Activated CD8-positive, alpha-beta T cell treated with anti-CD3 and anti-CD28 coated beads for 36 hours (primary cell): Measurements from ENCODE around the gene GAS6. TPM values are rescaled to one million over a fixed set of nuclear protein-coding genes. Genes with fewer than 3 reads are reported as not detected.
A peak's percentile ranks its signal among the peaks of the same experiment; 100 is the strongest.

Experiments used
- ATAC-seq: fragments of 200-7000 bp; cut with Tn5 transposase; one replicate; pipeline ENCODE4 v1.10.0; 2021; ENCODE audit warnings: mild to moderate bottlenecking, moderate library complexity
- CTCF ChIA-PET: fragments of 350-600 bp; sonication (Branson Sonifier 250); formaldehyde crosslinking; loops from one replicate; lab custom pipeline; 2021; ENCODE audit warnings: antibody characterized with exemption; lab: Charles Lee
- POLR2A ChIA-PET: fragments of 350-600 bp; sonication (Branson Sonifier 250); formaldehyde crosslinking; loops from one replicate; lab custom pipeline; 2021; ENCODE audit warnings: antibody characterized with exemption; lab: Charles Lee
- DNase-seq: peaks from one replicate; pipeline ENCODE4 v3.0.0-alpha.2; 2020
- H3K27ac Mint-ChIP-seq: one replicate; pipeline ENCODE4 v1.8.0; 2021; ENCODE audit warnings: mild to moderate bottlenecking, mixed read lengths
- H3K27me3 Mint-ChIP-seq: one replicate; pipeline ENCODE4 v1.8.0; 2021; ENCODE audit warnings: mixed read lengths
- H3K36me3 Mint-ChIP-seq: one replicate; pipeline ENCODE4 v1.8.0; 2021; ENCODE audit warnings: low read depth, mixed read lengths
- H3K4me1 Mint-ChIP-seq: one replicate; pipeline ENCODE4 v1.8.0; 2021; ENCODE audit warnings: low read depth, mixed read lengths
- H3K4me3 Mint-ChIP-seq: one replicate; pipeline ENCODE4 v1.8.0; 2021; ENCODE audit warnings: mild to moderate bottlenecking, moderate library complexity, mixed read lengths
- H3K9me3 Mint-ChIP-seq: one replicate; pipeline ENCODE4 v1.8.0; 2021; ENCODE audit warnings: mixed read lengths
- CTCF ChIP-seq: fragments of 200-600 bp; IDR thresholded peaks from one replicate; pipeline ENCODE4 v1.8.0; 2022; ENCODE audit warnings: antibody characterized with exemption, mild to moderate bottlenecking
- intact Hi-C: fragments of 100-400 bp; cut with micrococcal nuclease; formaldehyde crosslinking; loops from one replicate; pipeline ENCODE4 v1.10.0; 2022
- total RNA-seq, 2 experiments: library from RNA; stranded (reverse); gene quantifications; one replicate each; pipeline ENCODE4 v1.2.3, GENCODE V29; 2021

GAS6 gene
- total RNA-seq, 2 experiments from 2014 or later = 0.23 to 0.25 TPM

- Mint-ChIP-seq H3K9me3 (peaks cover 5% of the 10 kb centered on the region), H3K27ac (no peak overlapping the region), H3K4me1 (peaks cover 7% of the 10 kb centered on the region), H3K27me3 (peaks cover 40% of the 10 kb centered on the region), H3K36me3 (no peaks in the 10 kb centered on the region), H3K4me3 (peak overlapping the region; percentile 55)
- TF ChIP-seq CTCF = no peak
- POLR2A ChIA-PET = no interaction called here
- CTCF ChIA-PET = no interaction called here
- no peak for DNase-seq
- no peak for ATAC-seq
- intact Hi-C loops = no loop called here
Observed at GRCh38 chr13:113862191-113862930, 1.5 kb downstream of the GAS6 start.

- Mint-ChIP-seq H3K4me3 (no peak overlapping the region), H3K9me3 (peaks cover 5% of the 10 kb centered on the region), H3K36me3 (no peaks in the 10 kb centered on the region), H3K4me1 (peaks cover 7% of the 10 kb centered on the region), H3K27ac (no peak overlapping the region), H3K27me3 (peaks cover 38% of the 10 kb centered on the region)
- no peak for TF ChIP-seq CTCF
- ATAC-seq (no peak), DNase-seq (no peak)
- CTCF ChIA-PET = no interaction called here
- intact Hi-C loops = no loop called here
- POLR2A ChIA-PET = no interaction called here
Observed at GRCh38 chr13:113861433-113862030, 2.3 kb downstream of the GAS6 start.

GRCh38 chr13:113860665-113861432 lies 3.0 kb downstream of the GAS6 start:
- intact Hi-C loops = no loop called here
- H3K4me3 Mint-ChIP-seq = no peak overlapping the region
- no peak for DNase-seq

GRCh38 chr13:113860051-113860664 lies 3.7 kb downstream of the GAS6 start:
- peaks cover 25% of the 10 kb centered on the region for H3K27me3 Mint-ChIP-seq

More at GRCh38 chr13:113860665-113861432, 3.0 kb downstream of the GAS6 start:
- peaks cover 7% of the 10 kb centered on the region for H3K4me1 Mint-ChIP-seq
- POLR2A ChIA-PET = no interaction called here
- H3K9me3 Mint-ChIP-seq = peaks cover 5% of the 10 kb centered on the region
- no peak overlapping the region for H3K27ac Mint-ChIP-seq
- H3K36me3 Mint-ChIP-seq = no peaks in the 10 kb centered on the region
- peaks cover 32% of the 10 kb centered on the region for H3K27me3 Mint-ChIP-seq
- CTCF ChIA-PET = no interaction called here
- TF ChIP-seq CTCF = no peak
- no peak for ATAC-seq

More at GRCh38 chr13:113860051-113860664, 3.7 kb downstream of the GAS6 start:
- DNase-seq (no peak), ATAC-seq (no peak)
- ChIA-PET POLR2A (no interaction called here), CTCF (no interaction called here)
- peaks cover 7% of the 10 kb centered on the region for H3K4me1 Mint-ChIP-seq
- H3K36me3 Mint-ChIP-seq = no peaks in the 10 kb centered on the region
- no peak for TF ChIP-seq CTCF
- H3K4me3 Mint-ChIP-seq = no peak overlapping the region
- H3K27ac Mint-ChIP-seq = no peak overlapping the region
- H3K9me3 Mint-ChIP-seq = peaks cover 5% of the 10 kb centered on the region
- intact Hi-C loops = no loop called here
